SK-N-SH treated with all-trans-retinoic acid at 6 μM for 48 hours (cell line): ENCODE data around the gene UGT1A8.

Experiments used
- CSDC2 ChIP-seq: fragments of 250-450 bp; sonication (Bioruptor Pico); IDR thresholded peaks from 2 replicates; pipeline ENCODE4 v1.5.0; 2020; ENCODE audit warnings: mild to moderate bottlenecking, moderate library complexity
- ISL1 ChIP-seq: fragments of 250-450 bp; sonication (Bioruptor Pico); IDR thresholded peaks from 2 replicates; pipeline ENCODE4 v2.1.2; 2022; ENCODE audit warnings: mild to moderate bottlenecking, moderate library complexity
- PPARA ChIP-seq: fragments of 250-450 bp; sonication (Bioruptor Pico); IDR thresholded peaks from 2 replicates; pipeline ENCODE4 v1.5.0; 2020; ENCODE audit warnings: mild to moderate bottlenecking, borderline replicate concordance
- RARB ChIP-seq: fragments of 250-450 bp; sonication (Bioruptor Pico); IDR thresholded peaks from 2 replicates; pipeline ENCODE4 v1.8.0; 2021; ENCODE audit warnings: mild to moderate bottlenecking, moderate library complexity
- ZNF565 ChIP-seq: fragments of 450-650 bp; formaldehyde crosslinking; conservative IDR thresholded peaks from 2 replicates; pipeline ENCODE4 v1.5.0; 2020; ENCODE audit warnings: low read depth, mild to moderate bottlenecking, moderate library complexity
- ZNF8 ChIP-seq: fragments of 450-650 bp; formaldehyde crosslinking; IDR thresholded peaks from 2 replicates; pipeline ENCODE4 v1.5.0; 2020; ENCODE audit warnings: mild to moderate bottlenecking, moderate library complexity
- TF ChIP-seq, protein P1 (sequence below): fragments of 250-450 bp; sonication (Bioruptor Pico); IDR thresholded peaks from 2 replicates; pipeline ENCODE4 v1.8.0; 2020; ENCODE audit warnings: mild to moderate bottlenecking, moderate library complexity, borderline replicate concordance
- TF ChIP-seq, protein P2 (sequence below): fragments of 250-450 bp; sonication (Bioruptor Pico); IDR thresholded peaks from 2 replicates; pipeline ENCODE4 v1.5.1; 2020; ENCODE audit warnings: low read depth, mild to moderate bottlenecking, moderate library complexity
- TF ChIP-seq, protein P3 (sequence below): fragments of 250-450 bp; sonication (Bioruptor Pico); IDR thresholded peaks from 2 replicates; pipeline ENCODE4 v1.5.1; 2021; ENCODE audit warnings: mild to moderate bottlenecking, moderate library complexity
- TF ChIP-seq, protein P4 (sequence below): fragments of 250-450 bp; sonication (Bioruptor Pico); IDR thresholded peaks from 2 replicates; pipeline ENCODE4 v1.5.0; 2020; ENCODE audit warnings: mild to moderate bottlenecking, moderate library complexity

DNA sequence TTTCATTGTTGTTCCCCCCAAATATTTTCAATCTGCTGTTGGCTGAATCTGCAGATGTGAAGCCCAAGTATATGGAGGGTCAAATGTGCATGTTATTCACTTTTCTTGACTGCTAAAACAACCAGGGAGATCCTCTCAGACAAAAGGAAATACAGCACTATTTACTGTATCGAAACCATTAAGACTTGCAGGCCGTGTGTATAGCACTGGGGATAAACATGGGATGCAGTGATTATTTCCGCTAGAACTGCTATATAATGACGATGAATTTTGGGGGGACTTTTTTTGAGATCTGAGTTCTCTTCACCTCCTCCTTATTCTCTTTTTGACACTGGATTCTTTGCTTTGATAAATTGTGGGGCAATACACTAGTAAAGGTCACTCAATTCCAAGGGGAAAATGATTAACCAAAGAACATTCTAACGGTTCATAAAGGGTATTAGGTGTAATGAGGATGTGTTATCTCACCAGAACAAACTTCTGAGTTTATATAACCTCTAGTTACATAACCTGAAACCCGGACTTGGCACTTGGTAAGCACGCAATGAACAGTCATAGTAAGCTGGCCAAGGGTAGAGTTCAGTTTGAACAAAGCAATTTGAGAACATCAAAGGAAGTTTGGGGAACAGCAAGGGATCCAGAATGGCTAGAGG lies 139.1 kb downstream of the UGT1A8 start:
- TF ChIP-seq, protein P1, sequence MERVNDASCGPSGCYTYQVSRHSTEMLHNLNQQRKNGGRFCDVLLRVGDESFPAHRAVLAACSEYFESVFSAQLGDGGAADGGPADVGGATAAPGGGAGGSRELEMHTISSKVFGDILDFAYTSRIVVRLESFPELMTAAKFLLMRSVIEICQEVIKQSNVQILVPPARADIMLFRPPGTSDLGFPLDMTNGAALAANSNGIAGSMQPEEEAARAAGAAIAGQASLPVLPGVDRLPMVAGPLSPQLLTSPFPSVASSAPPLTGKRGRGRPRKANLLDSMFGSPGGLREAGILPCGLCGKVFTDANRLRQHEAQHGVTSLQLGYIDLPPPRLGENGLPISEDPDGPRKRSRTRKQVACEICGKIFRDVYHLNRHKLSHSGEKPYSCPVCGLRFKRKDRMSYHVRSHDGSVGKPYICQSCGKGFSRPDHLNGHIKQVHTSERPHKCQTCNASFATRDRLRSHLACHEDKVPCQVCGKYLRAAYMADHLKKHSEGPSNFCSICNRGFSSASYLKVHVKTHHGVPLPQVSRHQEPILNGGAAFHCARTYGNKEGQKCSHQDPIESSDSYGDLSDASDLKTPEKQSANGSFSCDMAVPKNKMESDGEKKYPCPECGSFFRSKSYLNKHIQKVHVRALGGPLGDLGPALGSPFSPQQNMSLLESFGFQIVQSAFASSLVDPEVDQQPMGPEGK (CRISPR knock-in tag): no peak
- TF ChIP-seq ISL1 (CRISPR knock-in tag): no peak
- TF ChIP-seq ZNF565 (CRISPR knock-in tag): no peak
- TF ChIP-seq, protein P2, sequence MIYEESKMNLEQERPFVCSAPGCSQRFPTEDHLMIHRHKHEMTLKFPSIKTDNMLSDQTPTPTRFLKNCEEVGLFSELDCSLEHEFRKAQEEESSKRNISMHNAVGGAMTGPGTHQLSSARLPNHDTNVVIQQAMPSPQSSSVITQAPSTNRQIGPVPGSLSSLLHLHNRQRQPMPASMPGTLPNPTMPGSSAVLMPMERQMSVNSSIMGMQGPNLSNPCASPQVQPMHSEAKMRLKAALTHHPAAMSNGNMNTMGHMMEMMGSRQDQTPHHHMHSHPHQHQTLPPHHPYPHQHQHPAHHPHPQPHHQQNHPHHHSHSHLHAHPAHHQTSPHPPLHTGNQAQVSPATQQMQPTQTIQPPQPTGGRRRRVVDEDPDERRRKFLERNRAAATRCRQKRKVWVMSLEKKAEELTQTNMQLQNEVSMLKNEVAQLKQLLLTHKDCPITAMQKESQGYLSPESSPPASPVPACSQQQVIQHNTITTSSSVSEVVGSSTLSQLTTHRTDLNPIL (CRISPR knock-in tag): no peak
- TF ChIP-seq, protein P3, sequence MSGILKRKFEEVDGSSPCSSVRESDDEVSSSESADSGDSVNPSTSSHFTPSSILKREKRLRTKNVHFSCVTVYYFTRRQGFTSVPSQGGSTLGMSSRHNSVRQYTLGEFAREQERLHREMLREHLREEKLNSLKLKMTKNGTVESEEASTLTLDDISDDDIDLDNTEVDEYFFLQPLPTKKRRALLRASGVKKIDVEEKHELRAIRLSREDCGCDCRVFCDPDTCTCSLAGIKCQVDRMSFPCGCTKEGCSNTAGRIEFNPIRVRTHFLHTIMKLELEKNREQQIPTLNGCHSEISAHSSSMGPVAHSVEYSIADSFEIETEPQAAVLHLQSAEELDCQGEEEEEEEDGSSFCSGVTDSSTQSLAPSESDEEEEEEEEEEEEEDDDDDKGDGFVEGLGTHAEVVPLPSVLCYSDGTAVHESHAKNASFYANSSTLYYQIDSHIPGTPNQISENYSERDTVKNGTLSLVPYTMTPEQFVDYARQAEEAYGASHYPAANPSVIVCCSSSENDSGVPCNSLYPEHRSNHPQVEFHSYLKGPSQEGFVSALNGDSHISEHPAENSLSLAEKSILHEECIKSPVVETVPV (CRISPR knock-in tag): no peak
- TF ChIP-seq, protein P4, sequence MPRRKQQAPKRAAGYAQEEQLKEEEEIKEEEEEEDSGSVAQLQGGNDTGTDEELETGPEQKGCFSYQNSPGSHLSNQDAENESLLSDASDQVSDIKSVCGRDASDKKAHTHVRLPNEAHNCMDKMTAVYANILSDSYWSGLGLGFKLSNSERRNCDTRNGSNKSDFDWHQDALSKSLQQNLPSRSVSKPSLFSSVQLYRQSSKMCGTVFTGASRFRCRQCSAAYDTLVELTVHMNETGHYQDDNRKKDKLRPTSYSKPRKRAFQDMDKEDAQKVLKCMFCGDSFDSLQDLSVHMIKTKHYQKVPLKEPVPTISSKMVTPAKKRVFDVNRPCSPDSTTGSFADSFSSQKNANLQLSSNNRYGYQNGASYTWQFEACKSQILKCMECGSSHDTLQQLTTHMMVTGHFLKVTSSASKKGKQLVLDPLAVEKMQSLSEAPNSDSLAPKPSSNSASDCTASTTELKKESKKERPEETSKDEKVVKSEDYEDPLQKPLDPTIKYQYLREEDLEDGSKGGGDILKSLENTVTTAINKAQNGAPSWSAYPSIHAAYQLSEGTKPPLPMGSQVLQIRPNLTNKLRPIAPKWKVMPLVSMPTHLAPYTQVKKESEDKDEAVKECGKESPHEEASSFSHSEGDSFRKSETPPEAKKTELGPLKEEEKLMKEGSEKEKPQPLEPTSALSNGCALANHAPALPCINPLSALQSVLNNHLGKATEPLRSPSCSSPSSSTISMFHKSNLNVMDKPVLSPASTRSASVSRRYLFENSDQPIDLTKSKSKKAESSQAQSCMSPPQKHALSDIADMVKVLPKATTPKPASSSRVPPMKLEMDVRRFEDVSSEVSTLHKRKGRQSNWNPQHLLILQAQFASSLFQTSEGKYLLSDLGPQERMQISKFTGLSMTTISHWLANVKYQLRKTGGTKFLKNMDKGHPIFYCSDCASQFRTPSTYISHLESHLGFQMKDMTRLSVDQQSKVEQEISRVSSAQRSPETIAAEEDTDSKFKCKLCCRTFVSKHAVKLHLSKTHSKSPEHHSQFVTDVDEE (CRISPR knock-in tag): no peak
- no peak for TF ChIP-seq PPARA
- TF ChIP-seq CSDC2 (CRISPR knock-in tag): no peak
- no peak for TF ChIP-seq RARB
- TF ChIP-seq ZNF8 (CRISPR knock-in tag): no peak
